K562 (cell line): ENCODE measurements around the gene GSTA4. TPM values are rescaled to one million over a fixed set of nuclear protein-coding genes. Genes with fewer than 3 reads are reported as not detected.
A peak's percentile ranks its signal among the peaks of the same experiment; 100 is the strongest.

ENCODE experiments used
- ADNP ChIP-seq: fragments of 200-800 bp; sonication (Bioruptor generic); IDR thresholded peaks from 2 replicates; pipeline ENCODE4 v1.6.1; 2016; ENCODE audit warnings: missing genetic modification characterization, missing compliant biosample characterization
- BRD9 ChIP-seq: fragments of 450-650 bp; IDR thresholded peaks from 2 replicates; pipeline ENCODE4 v1.6.1; 2018; ENCODE audit warnings: low read depth; ENCODE audit not compliant: partially characterized antibody
- CGGBP1 ChIP-seq: fragments of 250-450 bp; sonication (Bioruptor Pico); IDR thresholded peaks from 2 replicates; pipeline ENCODE4 v1.9.0; 2021; ENCODE audit warnings: mild to moderate bottlenecking
- CHD2 ChIP-seq: IDR thresholded peaks from 2 replicates; pipeline ENCODE4 v1.6.1; 2011; ENCODE audit warnings: low read depth, low read length
- CXXC5 ChIP-seq: fragments of 250-450 bp; sonication (Bioruptor Pico); IDR thresholded peaks from 2 replicates; pipeline ENCODE4 v1.8.0; 2022; ENCODE audit warnings: inconsistent platforms, mild to moderate bottlenecking, moderate library complexity
- FOXK2 ChIP-seq, 2 experiments: fragments of 450-650 bp; IDR thresholded peaks in 1 of 2; conservative IDR thresholded peaks in 1 of 2; 2 replicates each; pipeline ENCODE4 v1.6.1; 2016; ENCODE audit warnings: low read depth in 2 of 2, mild to moderate bottlenecking in 1 of 2
- HEY1 ChIP-seq: fragments of 250-450 bp; sonication (Bioruptor Pico); IDR thresholded peaks from 2 replicates; pipeline ENCODE4 v1.5.0; 2020; ENCODE audit warnings: mild to moderate bottlenecking, moderate library complexity, borderline replicate concordance
- MYC ChIP-seq, 2 experiments: fragments of 250-450 bp in 1 of 2; sonication (Bioruptor Pico) in 1 of 2; IDR thresholded peaks; 2 replicates each; pipeline versions ENCODE4 v1.5.1 to v1.6.1; 2012 to 2021; ENCODE audit warnings: low read depth in 2 of 2, borderline replicate concordance in 1 of 2, improper control_type of control experiment in 1 of 2, low read length in 1 of 2, mild to moderate bottlenecking in 1 of 2, moderate library complexity in 1 of 2
- NRF1 ChIP-seq, 2 experiments: fragments of 450-650 bp; IDR thresholded peaks in 1 of 2; conservative IDR thresholded peaks in 1 of 2; 2 replicates each; pipeline ENCODE4 v1.6.1; 2014; ENCODE audit warnings: mild to moderate bottlenecking in 2 of 2
- ZBTB7A ChIP-seq: IDR thresholded peaks from 2 replicates; pipeline ENCODE4 v1.6.1; 2011; ENCODE audit warnings: low read depth, mild to moderate bottlenecking, low read length, moderate library complexity, borderline replicate concordance; ENCODE audit not compliant: control insufficient read depth
- ZKSCAN8 ChIP-seq: fragments of 200-800 bp; sonication (Bioruptor generic); IDR thresholded peaks from 2 replicates; pipeline ENCODE4 v1.6.1; 2016; ENCODE audit warnings: missing genetic modification characterization, missing compliant biosample characterization
- ZNF175 ChIP-seq: fragments of 200-800 bp; sonication (Bioruptor generic); IDR thresholded peaks from 2 replicates; pipeline ENCODE4 v1.6.1; 2016; ENCODE audit warnings: low read depth, mild to moderate bottlenecking, missing genetic modification characterization, missing compliant biosample characterization
- ZNF444 ChIP-seq: fragments of 250-450 bp; sonication (Bioruptor Pico); IDR thresholded peaks from 2 replicates; pipeline ENCODE4 v1.4.0; 2020; ENCODE audit warnings: mild to moderate bottlenecking, moderate library complexity
- ZNF518B ChIP-seq: fragments of 250-450 bp; sonication (Bioruptor Pico); IDR thresholded peaks from 2 replicates; pipeline ENCODE4 v1.5.0; 2021; ENCODE audit warnings: mild to moderate bottlenecking, moderate library complexity
- ZNF644 ChIP-seq: fragments of 200-800 bp; sonication (Bioruptor generic); IDR thresholded peaks from 2 replicates; pipeline ENCODE4 v1.6.1; 2016; ENCODE audit warnings: low read depth, missing genetic modification characterization, missing compliant biosample characterization
- ZSCAN32 ChIP-seq: fragments of 450-650 bp; formaldehyde crosslinking; IDR thresholded peaks from 2 replicates; pipeline ENCODE4 v1.4.0; 2020; ENCODE audit warnings: mild to moderate bottlenecking, moderate library complexity
- polyA plus RNA-seq, 8 experiments: library from polyadenylated mRNA; depleted of rRNA in 4 of 8; stranded (reverse) in 5 of 8; unstranded in 3 of 8; fragments of >200 nt; fragmentation: Nextera tagmentation in 2 of 8; fragmentation: Illumina TruSeq in 1 of 8; extraction: Ambion mirVana in 2 of 8; extraction: Trizol in 1 of 8; gene quantifications; 2 replicates each; pipeline versions ENCODE4 v1.2.1 to v1.2.3, GENCODE V29; 2011 to 2014; ENCODE audit warnings: inconsistent platforms in 1 of 8, missing spikeins in 1 of 8
- total RNA-seq, 7 experiments: library from RNA; depleted of rRNA in 6 of 7; stranded (reverse); fragments of >200 nt in 6 of 7; fragmentation: Illumina TruSeq in 2 of 7; extraction: Trizol in 2 of 7; gene quantifications; 2 replicates each; pipeline versions ENCODE4 v1.2.1 to v1.2.3, GENCODE V29; 2011 to 2021; ENCODE audit warnings: low replicate concordance in 1 of 7
- TF ChIP-seq, protein P1 (sequence below): fragments of 250-450 bp; sonication (Bioruptor Pico); IDR thresholded peaks from 2 replicates; pipeline ENCODE4 v1.5.0; 2020; ENCODE audit warnings: mild to moderate bottlenecking, borderline replicate concordance
- TF ChIP-seq, protein P2 (sequence below), 2 experiments: fragments of 450-650 bp; conservative IDR thresholded peaks; 2 replicates each; pipeline ENCODE4 v1.6.1; 2017; ENCODE audit warnings: mild to moderate bottlenecking in 2 of 2, moderate library complexity in 2 of 2

Gene GSTA4
- total and polyA plus RNA-seq, 9 of the 15 experiments (the other 6 are each of a cell fraction or from before 2014, with no cell fraction given), result 0.89 to 4.0 (median 2.0) TPM

GRCh38 chr6:52995913-52996645, 995 bp upstream of the GSTA4 start (continued):
- peak; percentile 84; the same call in 1 of the 2 replicates for TF ChIP-seq ZNF518B
- TF ChIP-seq CHD2, result no peak
- TF ChIP-seq CXXC5, result 0 out of 2 replicates have a peak, but pooled peaks have one; percentile 23
- TF ChIP-seq, protein P1, sequence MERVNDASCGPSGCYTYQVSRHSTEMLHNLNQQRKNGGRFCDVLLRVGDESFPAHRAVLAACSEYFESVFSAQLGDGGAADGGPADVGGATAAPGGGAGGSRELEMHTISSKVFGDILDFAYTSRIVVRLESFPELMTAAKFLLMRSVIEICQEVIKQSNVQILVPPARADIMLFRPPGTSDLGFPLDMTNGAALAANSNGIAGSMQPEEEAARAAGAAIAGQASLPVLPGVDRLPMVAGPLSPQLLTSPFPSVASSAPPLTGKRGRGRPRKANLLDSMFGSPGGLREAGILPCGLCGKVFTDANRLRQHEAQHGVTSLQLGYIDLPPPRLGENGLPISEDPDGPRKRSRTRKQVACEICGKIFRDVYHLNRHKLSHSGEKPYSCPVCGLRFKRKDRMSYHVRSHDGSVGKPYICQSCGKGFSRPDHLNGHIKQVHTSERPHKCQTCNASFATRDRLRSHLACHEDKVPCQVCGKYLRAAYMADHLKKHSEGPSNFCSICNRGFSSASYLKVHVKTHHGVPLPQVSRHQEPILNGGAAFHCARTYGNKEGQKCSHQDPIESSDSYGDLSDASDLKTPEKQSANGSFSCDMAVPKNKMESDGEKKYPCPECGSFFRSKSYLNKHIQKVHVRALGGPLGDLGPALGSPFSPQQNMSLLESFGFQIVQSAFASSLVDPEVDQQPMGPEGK (CRISPR knock-in tag), result peak; percentile 90
- 0 out of 2 replicates have a peak, but pooled peaks have one; percentile 31 for TF ChIP-seq ZSCAN32 (CRISPR knock-in tag)
- 0 out of 2 replicates have a peak, but pooled peaks have one; percentile 15 for TF ChIP-seq ZNF444 (CRISPR knock-in tag)
- TF ChIP-seq NRF1 (conservative IDR thresholded peaks at IDR 0.05 in 1 of 2, IDR thresholded peaks at IDR 0.05 in 1 of 2), result 0 out of 4 replicates have a peak, but pooled peaks of 1 of the 2 experiments have one; percentile 3
- no peak for TF ChIP-seq ZNF644 (tag)
- TF ChIP-seq, protein P2, sequence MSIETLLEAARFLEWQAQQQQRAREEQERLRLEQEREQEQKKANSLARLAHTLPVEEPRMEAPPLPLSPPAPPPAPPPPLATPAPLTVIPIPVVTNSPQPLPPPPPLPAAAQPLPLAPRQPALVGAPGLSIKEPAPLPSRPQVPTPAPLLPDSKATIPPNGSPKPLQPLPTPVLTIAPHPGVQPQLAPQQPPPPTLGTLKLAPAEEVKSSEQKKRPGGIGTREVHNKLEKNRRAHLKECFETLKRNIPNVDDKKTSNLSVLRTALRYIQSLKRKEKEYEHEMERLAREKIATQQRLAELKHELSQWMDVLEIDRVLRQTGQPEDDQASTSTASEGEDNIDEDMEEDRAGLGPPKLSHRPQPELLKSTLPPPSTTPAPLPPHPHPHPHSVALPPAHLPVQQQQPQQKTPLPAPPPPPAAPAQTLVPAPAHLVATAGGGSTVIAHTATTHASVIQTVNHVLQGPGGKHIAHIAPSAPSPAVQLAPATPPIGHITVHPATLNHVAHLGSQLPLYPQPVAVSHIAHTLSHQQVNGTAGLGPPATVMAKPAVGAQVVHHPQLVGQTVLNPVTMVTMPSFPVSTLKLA (conservative IDR thresholded peaks at IDR 0.05), result no peak
- TF ChIP-seq ZNF175 (CRISPR knock-in tag), result peak; percentile 67; the same call in 1 of the 2 replicates
- TF ChIP-seq BRD9, result peak; percentile 13
- TF ChIP-seq CGGBP1 (CRISPR knock-in tag), result 0 out of 2 replicates have a peak, but pooled peaks have one; percentile 91
- 0 out of 2 replicates have a peak, but pooled peaks have one; percentile 36 for TF ChIP-seq MYC (IDR thresholded peaks at IDR 0.05; ENCODE audit: low read depth, low read length)
- TF ChIP-seq MYC (CRISPR knock-in tag; IDR thresholded peaks at IDR 0.05; ENCODE audit: borderline replicate concordance, low read depth), result 0 out of 2 replicates have a peak, but pooled peaks have one; percentile 45
- peak; percentile 81; the same call in 1 of the 2 replicates for TF ChIP-seq ZKSCAN8 (CRISPR knock-in tag)
- no peak for TF ChIP-seq ZBTB7A
- peak; percentile 77; the same call in 1 of the 2 replicates for TF ChIP-seq ADNP
- TF ChIP-seq HEY1 (CRISPR knock-in tag), result peak; percentile 96
- 0 out of 4 replicates have a peak, but pooled peaks of 1 of the 2 experiments have one; percentile 5 for TF ChIP-seq FOXK2 (conservative IDR thresholded peaks at IDR 0.05 in 1 of 2, IDR thresholded peaks at IDR 0.05 in 1 of 2; ENCODE audit: low read depth in 2 of 2)
